Spleen (tissue), 7 donors: Measurements from ENCODE around the gene ADAMTSL1.

Experiments
- POLR2A ChIP-seq, 3 donors: fragments of 450-650 bp; IDR thresholded peaks; one replicate each; pipeline ENCODE4 v1.5.1; 2017; ENCODE audit warnings: antibody characterized with exemption in 3 of 3, mild to moderate bottlenecking in 1 of 3
- POLR2AphosphoS5 ChIP-seq, 3 donors: sonication (generic); formaldehyde crosslinking; IDR thresholded peaks; one replicate each; pipeline ENCODE4 v1.5.1; 2017; ENCODE audit warnings: antibody characterized with exemption in 3 of 3
- TF ChIP-seq, protein P1 (sequence below), 11 experiments: fragments of 200-600 bp in 7 of 11; fragments of 450-650 bp in 4 of 11; sonication (generic) in 4 of 11; IDR thresholded peaks in 8 of 11; conservative IDR thresholded peaks in 3 of 11; 1 replicate in 7 of 11; 2 replicates in 4 of 11; pipeline versions ENCODE4 v1.4.0 to v1.8.0; 2016 to 2021; ENCODE audit warnings: antibody characterized with exemption in 11 of 11, inconsistent platforms in 4 of 11, mild to moderate bottlenecking in 1 of 11
- donor health status: DM: no; HTN: no; CAD: no; lungs with moderate emphysema.
- donor health status: DM: no; HTN: no; CAD: no.
- donor health status: DM: no; HTN: no; CAD: no.

DNA sequence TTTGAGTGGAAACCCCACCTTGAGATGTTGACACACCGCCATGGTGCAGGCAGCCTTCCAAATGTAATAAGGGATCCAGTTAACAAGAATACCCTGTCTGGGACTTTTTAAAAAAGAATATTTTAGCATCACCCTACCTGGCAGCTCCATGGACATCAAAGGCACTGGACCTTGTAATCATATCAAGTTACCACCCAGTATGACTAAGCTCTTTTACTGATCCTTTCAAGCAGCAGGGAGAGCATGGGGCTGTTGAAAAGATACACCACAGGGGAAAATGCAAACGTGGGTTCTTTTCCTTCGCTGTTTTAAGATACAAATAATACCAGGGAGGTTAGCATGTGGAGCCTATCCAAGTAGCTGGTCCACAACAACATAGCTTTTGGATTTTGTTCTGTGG is 347.8 kb downstream of the ADAMTSL1 start:
- TF ChIP-seq, protein P1, sequence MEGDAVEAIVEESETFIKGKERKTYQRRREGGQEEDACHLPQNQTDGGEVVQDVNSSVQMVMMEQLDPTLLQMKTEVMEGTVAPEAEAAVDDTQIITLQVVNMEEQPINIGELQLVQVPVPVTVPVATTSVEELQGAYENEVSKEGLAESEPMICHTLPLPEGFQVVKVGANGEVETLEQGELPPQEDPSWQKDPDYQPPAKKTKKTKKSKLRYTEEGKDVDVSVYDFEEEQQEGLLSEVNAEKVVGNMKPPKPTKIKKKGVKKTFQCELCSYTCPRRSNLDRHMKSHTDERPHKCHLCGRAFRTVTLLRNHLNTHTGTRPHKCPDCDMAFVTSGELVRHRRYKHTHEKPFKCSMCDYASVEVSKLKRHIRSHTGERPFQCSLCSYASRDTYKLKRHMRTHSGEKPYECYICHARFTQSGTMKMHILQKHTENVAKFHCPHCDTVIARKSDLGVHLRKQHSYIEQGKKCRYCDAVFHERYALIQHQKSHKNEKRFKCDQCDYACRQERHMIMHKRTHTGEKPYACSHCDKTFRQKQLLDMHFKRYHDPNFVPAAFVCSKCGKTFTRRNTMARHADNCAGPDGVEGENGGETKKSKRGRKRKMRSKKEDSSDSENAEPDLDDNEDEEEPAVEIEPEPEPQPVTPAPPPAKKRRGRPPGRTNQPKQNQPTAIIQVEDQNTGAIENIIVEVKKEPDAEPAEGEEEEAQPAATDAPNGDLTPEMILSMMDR (IDR thresholded peaks at IDR 0.05 in 8 of 11, conservative IDR thresholded peaks at IDR 0.05 in 3 of 11) = no peak
- no peak for TF ChIP-seq POLR2AphosphoS5 (IDR thresholded peaks at IDR 0.05)
- TF ChIP-seq POLR2A (IDR thresholded peaks at IDR 0.05) = no peak
